Left forelimb (tissue), 1 donor: ENCODE results near the gene ZNF335.
"Not testable (repeated sequence)": the region's sequence is repeated elsewhere in the genome, so short reads cannot be mapped to it uniquely, and the experiment has no call there.

ENCODE experiments used
- DNase-seq: peaks from one replicate; pipeline ENCODE4 v3.0.0-alpha.2; 2018; ENCODE audit warnings: low spot score

ZNF335 gene

DNA sequence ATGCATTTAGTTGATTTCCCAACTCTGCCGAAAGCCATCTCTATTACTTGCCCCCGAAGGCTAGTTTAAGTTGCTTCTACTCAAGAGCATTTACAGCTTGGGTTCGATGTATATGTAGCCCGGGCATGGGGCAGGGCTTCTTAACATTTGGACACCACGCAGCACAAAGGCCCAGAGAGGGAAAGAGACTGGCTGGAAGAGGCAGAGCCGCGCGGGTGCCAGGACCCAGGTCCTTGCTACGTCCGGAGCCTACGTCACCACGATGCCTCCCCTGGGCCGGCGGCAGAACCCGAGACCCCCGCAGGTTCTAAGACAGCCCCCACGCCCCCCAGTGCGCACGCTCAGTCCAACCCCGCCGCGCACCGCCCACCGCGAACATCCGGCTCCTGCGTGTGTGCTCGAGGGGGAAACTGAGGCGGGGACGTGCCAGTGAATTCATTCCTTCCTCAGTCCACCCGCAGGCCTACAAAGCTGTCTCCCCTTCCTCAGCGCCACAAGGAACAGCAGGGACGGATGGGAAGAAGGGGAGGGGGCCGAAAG, 37.9 kb downstream of the ZNF335 start:
- DNase-seq, result no peak

DNA sequence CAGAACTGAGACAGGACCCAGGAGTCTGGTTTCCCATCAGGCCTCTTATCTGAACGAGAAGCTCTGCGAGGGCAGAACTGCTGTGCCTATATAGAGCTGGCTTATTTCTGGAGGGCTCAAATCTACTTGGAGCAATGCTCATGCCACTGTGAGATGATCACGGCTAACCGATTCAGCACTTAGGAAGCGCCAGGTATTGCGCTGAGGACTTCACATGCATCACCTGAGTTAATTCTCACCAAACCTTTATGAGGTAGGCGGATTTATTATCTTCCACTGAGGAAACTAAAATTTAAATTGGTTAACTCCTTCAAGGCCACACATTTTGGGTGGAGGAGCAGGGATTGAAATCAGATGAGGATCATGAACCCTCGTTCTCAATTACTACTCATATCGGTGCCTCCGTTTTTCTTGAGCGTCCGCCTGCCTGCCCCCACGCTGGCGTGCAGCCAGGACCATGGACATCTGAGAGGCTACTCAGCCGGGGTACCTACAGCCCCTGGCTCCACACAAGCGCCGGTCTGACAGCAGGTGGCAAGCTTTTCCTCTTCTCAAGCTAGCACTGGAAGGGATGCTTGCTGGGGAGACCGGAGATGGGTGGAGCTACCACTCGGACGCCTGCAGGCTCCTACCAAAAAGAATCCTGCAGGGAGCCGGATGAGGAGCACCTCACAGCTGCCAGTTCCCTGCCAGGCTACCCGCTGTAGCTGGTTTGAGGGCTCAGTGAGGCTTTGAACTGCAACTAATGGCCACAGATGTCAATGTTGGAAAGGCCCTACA, 38.5 kb downstream of the ZNF335 start:
- peak; percentile 77 for DNase-seq

DNA sequence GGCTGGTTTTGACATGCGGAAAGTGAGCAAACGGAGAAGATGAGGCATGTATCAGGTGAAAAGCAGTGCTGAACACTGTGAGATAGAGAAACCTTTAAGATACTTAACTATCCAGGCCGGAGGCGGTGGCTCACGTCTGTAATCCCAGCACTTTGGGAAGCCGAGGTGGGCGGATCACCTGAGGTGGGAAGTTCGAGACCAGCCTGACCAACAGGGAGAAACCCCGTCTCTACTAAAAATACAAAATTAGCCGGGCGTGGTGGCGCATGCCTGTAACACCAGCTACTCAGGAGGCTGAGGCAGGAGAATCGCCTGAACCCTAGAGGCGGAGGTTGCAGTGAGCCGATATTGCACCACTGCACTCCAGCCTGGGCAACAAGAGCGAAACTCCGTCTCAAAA, 40.3 kb downstream of the ZNF335 start:
- DNase-seq, result not testable (repeated sequence)

DNA sequence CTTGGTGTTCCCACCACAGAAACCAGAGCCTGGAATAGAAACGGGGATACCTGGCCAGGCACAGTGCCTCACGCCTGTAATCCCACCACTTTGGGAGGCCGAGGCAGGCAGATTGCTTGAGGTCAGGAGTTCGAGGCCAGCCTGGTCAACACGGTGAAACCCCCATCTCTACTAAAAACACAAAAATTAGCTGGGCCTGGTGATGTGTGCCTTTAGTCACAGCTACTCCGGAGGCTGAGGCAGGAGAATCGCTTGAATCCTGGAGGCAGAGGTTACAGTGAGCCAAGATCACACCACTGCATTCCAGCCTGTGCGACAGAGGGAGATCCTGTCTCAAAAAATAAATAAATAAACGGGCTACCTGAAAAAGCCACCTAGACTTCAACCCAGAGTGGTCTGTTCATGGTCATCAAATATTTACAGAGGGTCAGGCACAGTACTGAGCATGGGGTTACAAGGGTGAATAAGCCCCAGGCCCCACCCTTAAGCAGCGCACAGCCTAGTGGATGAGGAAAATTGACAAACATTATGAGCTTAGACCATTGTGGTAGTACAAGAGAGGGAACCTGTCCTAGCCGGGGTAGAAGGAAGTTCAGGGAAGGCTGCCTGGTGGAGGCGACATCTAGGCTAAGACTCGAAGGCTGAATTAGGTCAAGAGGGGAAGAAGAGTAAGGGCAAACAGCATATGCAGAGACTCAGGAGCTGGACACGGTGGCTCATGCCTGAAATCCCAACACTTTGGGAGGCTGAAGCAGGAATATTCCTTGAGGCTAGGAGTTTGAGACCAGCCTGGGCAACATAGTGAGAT, 44.7 kb downstream of the ZNF335 start:
- DNase-seq, result no peak

DNA sequence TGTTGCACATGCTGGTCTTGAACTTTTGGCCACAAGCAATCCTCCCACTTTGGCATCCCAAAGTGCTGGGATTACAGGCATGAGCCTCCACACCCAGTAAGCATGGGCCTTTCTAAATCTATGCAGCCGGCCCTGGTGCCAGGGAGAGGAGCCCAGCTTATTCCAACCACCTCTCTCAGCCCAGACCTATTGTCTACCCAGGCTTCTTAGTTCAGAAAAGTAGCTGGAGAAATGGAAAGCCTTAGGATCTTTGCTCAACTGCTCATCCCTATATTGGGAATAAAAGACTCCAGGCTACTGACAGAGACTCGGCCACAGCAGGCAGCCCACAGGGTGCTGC, 45.3 kb downstream of the ZNF335 start:
- DNase-seq, result no peak

DNA sequence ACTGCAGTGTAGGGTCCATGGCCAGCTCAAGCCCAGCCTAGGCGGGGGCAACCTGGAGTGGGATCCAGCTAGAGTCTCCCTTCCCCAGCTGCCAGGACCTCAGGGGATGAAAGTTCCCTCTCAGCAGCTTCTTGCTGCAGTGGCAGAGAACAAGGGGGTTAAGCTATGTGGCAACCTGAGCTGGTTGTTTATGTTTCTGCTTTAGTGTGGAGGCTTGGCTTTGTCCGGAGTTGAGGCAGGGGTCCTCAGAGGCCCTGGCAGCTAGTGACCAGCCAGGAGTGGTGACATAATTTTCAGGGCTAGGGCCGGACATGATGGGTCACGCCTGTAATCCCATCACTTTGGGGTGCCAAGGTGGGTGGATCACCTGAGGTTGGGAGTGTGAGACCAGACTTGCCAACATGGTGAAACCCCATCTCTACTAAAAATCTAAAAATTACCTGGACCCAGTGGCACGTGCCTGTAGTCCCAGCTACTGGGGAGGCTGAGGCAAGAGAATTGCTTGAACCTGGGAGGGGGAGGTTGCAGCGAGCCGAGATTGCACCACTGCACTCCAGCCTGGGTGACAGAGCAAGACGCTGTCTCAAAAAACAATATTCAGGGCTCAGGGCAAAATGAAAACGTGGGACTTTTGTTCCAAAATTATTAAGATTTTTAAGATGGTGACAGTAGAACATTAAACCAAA, 46.0 kb downstream of the ZNF335 start:
- DNase-seq, result no peak

DNA sequence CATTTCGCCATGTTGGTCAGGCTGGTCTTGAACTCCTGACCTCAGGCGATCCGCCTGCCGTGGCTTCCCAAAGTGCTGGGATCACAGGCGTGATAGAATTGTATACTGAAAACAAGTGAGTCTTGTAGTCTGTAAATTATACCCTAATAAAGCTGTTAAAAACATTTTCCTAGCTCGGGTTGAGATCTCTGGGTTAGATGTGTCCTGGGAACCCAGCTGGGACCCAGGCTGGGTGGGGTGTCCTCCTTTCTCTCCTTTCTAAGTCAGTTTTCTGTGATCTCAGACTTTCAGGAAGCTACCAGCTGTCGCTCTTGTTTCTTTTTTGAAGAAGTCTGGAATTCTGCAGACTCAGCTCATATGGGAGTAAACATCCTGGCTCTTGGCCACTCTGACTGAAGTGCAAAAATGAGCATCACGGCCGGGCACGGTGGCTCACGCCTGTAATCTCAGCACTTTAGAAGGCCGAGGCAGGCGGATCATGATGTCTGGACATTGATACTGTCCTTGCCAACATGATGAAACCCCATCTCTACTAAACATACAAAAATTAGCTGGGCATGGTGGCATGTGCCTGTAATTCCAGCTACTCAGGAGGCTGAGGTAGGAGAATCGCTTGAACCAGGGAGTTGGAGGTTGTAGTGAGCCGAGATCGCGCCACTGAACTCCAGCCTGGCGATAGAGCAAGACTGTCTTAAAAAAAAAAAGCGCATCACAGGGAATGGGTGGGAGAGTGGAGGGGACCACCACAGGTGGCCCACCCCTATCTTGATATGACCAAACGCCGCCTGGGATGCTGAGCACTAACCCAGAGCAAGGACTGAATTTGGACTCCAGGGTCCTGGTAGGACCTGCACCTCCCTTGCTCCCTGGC, 47.4 kb downstream of the ZNF335 start:
- no peak for DNase-seq

DNA sequence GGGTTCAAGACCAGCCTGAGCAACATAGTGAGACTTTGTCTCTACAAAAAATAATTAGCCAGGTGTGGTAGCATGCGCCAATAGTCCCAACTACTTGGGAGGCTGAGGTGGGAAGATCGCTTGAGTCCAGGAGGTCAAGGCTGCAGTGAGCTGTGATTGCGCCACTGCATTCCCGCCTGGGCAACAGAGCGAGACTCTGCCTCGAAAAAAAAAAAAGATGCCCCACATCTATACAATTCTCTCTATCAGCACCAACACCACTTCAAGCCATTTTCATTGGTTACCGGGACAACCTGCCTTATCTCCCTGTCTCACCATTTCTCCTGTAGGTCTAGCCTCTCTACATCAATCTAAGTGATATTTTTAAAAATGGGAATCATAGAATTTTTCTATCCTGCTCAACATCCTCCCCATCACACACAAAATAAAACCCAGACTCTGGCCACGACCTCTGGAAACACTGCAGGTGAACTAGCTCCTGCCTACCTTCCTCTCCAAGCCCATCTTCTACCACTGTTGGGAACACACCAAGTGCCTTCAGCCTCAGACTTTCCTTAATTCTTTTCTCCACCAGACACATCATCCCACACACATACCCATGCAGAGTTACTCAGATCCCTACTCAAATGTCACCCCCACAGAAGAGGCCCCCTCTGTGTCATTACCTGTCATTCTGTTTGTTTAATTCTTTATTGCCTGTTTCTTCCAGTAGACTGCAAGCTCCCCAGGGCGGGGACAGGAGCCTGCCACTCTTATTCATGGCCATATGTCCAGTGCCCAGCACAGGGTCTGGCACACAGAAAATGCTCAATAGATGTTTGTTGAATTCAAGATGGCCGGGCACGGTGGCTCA, 50.4 kb downstream of the ZNF335 start:
- no peak for DNase-seq

DNA sequence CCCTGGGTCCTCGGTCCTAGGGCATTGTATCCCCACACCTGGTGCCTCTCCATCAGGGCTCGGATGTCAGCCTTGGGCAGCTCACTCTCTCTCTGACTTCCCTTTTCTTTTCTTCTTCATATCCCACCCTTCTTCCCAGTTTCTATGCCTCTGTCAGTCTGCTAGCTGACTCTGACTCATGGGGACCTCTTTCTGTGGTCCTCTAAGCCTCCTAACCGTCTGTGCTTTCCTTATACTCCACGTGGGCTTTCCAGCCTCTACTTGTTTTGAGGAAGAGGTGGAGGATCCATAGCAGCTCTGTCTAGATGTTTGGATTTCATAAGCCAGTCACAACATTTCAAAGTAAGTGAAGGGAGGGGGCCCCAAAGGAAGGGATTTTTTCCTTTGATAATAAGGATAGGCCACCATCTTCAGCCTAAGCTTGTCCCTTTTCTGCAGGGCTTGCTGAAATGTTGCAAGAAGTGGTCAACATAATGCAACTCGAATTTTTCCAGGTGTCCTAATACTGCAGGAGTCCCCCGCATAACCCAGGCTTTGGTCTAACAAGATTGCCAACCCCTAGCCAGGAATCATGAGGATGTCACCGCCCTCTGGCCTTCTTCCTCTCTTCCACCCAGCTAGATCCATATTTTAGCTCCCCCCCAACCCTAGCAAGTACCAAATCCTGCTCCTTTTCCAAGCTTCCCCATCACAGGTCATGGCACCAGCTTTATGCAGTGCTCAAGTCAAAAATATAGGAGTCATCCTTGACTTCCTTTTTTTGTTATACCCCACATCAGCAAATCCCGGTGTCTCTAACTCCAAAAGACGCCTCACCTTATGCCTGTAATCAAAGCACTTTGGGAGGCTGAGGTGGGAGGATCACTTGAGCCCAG, 51.3 kb downstream of the ZNF335 start:
- no peak for DNase-seq

DNA sequence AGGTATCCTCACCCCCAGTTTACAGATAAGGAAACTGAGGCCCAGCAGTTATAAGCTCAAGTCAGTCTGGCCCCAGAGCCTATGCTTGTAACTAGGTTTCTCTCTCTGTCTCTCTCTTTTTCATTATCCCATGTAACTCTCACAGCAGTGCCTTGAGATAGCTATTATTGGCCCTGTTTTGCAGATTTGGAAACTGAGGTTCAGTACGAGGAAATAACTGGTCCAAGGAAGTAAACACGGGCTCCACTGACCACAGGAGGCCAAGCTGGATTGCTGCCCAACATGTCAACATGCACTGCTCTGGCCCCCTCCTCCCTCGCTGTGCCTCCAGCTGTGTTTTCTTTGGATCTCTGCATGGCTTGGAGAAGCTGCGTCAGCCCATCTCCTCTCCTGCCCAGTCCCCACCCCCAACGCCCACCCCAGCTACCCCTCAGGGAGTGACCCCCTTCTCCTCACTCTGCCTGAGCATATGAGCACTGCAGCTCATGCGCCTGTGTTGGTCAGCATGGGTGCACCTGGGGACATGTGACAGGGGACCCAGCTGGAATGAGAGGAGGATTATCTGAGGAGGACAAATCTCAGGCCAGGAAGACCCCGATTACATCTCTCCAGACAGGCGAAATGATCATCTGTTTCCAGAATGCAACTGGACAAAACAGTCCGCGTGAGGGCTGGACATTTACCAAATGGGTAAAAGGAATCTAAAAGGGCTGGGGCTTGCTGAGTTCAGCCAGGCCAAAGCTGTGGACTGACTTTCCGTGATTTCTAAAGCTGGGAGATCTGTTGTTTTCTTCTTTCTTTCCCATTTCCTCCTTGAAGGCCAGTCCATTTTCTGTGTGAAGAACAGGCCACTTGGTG, 52.2 kb downstream of the ZNF335 start:
- DNase-seq, result no peak

DNA sequence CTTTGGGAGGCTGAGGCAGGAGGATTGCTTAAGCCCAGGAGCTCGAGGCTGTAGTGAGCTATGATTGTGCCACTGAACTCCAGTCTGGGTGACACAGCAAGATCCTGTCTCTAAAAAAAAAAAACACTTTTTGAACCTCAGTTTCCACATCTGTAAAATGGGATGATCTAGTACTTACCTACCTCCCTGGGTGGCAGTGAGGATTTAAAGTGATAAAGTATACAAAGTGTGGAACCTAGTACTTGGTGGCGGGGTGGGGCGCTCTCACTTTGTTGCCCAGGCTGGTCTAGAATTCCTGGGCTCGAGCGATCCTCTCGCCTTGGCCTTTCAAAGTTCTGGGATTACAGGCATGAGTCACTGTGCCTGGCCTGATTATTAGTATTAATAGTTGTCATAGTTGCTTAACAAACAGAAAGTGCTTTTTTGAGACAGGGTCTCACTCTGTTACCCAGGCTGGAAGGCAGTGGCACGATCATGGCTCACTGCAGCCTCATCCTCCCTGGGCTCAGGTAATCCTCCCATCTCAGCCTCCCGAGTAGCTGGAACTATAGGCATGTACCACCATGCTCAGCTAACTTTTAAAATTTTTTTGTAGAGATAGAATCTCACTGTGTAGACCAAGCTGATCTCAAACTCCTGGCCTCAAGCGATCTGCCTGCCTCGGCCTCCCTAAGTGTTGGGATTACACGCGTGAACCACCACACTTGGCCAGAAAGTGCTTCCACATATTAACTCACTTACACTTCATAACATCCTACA, 53.0 kb downstream of the ZNF335 start:
- no peak for DNase-seq

DNA sequence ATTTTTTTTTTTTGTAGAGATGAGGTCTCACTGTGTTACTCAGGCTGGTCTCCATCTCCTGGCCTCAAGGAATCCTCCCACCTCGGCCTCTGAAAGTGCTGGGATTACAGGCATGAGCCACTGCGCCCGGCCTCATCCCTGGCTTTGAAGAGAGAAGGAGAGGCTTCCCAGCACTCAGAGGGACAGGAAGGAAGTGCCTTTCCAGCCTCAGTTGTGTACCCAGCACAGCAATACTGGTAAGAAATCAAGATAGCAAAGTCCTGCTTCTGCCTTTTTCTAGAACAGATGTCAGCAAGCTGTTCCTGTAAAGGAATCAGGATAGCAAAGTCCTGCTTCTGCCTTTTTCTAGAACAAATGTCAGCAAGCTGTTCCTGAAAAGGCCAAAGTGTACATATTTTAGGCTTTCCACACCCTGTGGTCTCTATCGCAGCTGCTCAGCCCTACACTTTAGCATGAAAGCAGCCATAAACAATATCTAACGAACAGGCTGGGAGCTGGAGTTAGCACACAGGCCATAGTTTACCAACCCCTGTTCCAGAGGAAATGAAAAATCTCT, 53.7 kb downstream of the ZNF335 start:
- no peak for DNase-seq

DNA sequence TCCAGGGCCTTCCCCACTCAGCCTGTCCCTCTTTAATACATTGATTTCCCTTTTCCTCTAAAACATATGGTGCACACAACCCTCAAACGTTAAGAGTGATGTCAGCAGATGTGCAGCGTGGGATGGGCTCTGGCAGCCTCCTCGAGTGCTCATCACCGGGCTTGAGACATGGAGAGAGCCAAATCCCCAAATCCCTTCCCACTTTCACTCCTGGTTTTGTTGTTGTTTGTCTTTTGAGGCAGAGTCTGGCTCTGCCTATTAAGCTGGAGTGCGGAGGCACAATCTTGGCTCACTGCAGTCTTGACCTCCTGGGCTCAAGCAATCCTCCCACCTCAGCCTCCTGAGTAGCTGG, 54.2 kb downstream of the ZNF335 start:
- no peak for DNase-seq

DNA sequence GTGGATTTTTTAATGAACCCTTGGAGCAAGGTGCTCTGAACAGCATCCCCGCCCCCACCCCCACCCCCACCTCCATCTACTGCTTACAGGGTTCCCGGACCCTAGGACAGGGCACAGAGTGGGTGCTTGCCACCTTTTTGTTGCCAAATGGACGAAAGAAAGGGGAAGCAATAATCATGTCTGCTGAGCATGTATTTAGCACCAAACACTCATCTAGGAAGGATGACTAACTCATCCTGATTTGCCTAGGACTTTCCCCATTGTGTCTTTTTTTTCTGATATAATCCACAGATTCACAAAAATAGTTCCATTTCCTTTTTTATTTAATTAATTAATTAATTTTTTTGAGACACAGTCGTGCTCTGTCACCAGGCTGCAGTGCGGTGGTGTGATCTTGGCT, 58.9 kb downstream of the ZNF335 start:
- no peak for DNase-seq

DNA sequence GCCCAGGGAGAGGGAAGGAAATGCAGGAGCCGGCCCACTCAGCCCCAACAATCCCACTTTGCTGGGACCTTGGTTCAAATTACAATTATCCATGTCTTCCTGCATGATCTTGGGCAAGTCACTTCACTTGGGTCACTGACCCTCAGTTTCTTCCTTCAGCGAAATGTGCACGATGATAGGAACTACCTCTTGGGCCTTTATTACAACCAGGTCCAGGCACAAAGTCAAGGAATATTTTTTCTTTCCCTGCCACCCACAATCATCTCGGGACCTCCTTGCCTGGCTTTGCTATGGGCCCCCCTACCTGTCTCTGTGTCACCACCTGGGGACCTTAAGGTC, 59.7 kb downstream of the ZNF335 start:
- no peak for DNase-seq

DNA sequence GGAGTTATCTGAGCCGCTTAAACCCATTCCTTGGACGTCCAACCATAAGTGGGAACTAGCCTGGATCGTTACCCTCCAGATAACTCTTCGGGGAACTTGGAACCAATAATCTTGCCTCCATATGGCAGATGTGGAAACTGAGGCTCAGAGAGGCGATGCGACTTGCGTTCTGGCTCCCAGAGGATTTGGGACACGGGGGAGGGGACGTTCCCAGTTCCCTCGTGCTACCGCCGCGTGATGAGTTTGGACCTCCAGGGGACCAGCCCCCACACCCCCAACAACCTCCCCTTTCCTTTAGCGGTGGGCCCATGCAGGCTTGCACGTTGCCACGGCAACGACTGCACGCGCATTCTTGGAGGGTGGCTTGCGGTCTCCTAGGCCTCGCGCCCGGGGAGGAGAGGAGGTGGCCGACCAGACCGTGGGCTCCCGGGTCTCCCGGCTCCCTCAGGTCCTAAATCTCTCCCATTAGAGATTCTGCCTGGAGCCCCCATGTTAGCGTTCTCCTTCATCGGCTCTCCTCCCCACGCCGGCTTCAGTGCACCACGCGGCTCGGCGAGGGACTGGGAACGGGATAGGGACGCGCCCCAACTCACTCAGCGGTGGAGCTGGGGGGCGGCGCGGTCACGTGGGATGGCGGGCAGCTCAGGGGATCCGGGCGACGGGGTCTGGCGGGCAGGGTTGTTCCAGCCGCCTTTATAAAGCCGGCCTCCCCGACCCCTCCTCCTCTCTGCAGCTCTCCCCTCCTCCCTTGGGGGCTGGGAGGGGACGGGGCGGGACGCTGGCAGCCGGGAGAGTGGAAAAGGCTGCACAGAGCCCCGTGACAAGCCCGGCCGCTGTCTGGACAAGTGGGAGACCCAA, 60.3 kb downstream of the ZNF335 start, which contains the start of gene PLTP:
PLTP (minus strand) TSS at position 670 of the 858 bp plus-strand sequence. CDS start 703 bp downstream, outside the sequence.
- DNase-seq, result peak; percentile 85
